HEK293 (cell line): ENCODE results near the gene HP1BP3.
A peak's percentile ranks its signal among the peaks of the same experiment; 100 is the strongest.

ENCODE experiments used
- BCL11A ChIP-seq: fragments of 450-650 bp; formaldehyde crosslinking; IDR thresholded peaks from 2 replicates; pipeline ENCODE4 v1.5.1; 2016; ENCODE audit warnings: low read depth, missing biosample characterization, missing genetic modification characterization
- BCL11B ChIP-seq: fragments of 450-650 bp; formaldehyde crosslinking; IDR thresholded peaks from 2 replicates; pipeline ENCODE4 v1.5.1; 2016; ENCODE audit warnings: low read depth, missing biosample characterization, missing genetic modification characterization
- FEZF1 ChIP-seq: fragments of 450-650 bp; formaldehyde crosslinking; IDR thresholded peaks from 2 replicates; pipeline ENCODE4 v1.5.1; 2016; ENCODE audit warnings: missing biosample characterization, missing genetic modification characterization
- HOXC10 ChIP-seq: sonication (generic); formaldehyde crosslinking; IDR thresholded peaks from 2 replicates; pipeline ENCODE4 v1.8.1; 2023; ENCODE audit warnings: mild to moderate bottlenecking, missing genetic modification reagents
- MYNN ChIP-seq: fragments of 450-650 bp; formaldehyde crosslinking; IDR thresholded peaks from 2 replicates; pipeline ENCODE4 v1.5.1; 2016; ENCODE audit warnings: missing biosample characterization, missing genetic modification characterization, borderline replicate concordance
- PATZ1 ChIP-seq: fragments of 450-650 bp; formaldehyde crosslinking; IDR thresholded peaks from 2 replicates; pipeline ENCODE4 v1.5.1; 2016; ENCODE audit warnings: missing biosample characterization, missing genetic modification characterization
- PRDM1 ChIP-seq: fragments of 450-650 bp; formaldehyde crosslinking; IDR thresholded peaks from 2 replicates; pipeline ENCODE4; 2016; ENCODE audit warnings: missing biosample characterization, missing genetic modification characterization
- REPIN1 ChIP-seq: fragments of 450-650 bp; formaldehyde crosslinking; IDR thresholded peaks from 2 replicates; pipeline ENCODE4 v1.5.1; 2017; ENCODE audit warnings: missing biosample characterization, missing genetic modification characterization, low read depth
- REST ChIP-seq: fragments of 450-650 bp; formaldehyde crosslinking; IDR thresholded peaks from 2 replicates; pipeline ENCODE4 v1.5.1; 2016; ENCODE audit warnings: missing biosample characterization, missing genetic modification characterization
- SP2 ChIP-seq: fragments of 450-650 bp; formaldehyde crosslinking; IDR thresholded peaks from 2 replicates; pipeline ENCODE4 v1.5.1; 2016; ENCODE audit warnings: missing biosample characterization, missing genetic modification characterization
- SP3 ChIP-seq: fragments of 450-650 bp; formaldehyde crosslinking; IDR thresholded peaks from 2 replicates; pipeline ENCODE4 v1.5.1; 2016; ENCODE audit warnings: missing biosample characterization, missing genetic modification characterization
- SP7 ChIP-seq: fragments of 450-650 bp; formaldehyde crosslinking; IDR thresholded peaks from 2 replicates; pipeline ENCODE4 v1.5.1; 2016; ENCODE audit warnings: missing biosample characterization, missing genetic modification characterization
- WT1 ChIP-seq: fragments of 450-650 bp; formaldehyde crosslinking; IDR thresholded peaks from 2 replicates; pipeline ENCODE4 v1.5.1; 2016; ENCODE audit warnings: missing biosample characterization, missing genetic modification characterization
- YY1 ChIP-seq: fragments of 450-650 bp; formaldehyde crosslinking; IDR thresholded peaks from 2 replicates; pipeline ENCODE4 v1.5.1; 2018; ENCODE audit warnings: missing biosample characterization, missing genetic modification characterization
- ZBTB1 ChIP-seq: fragments of 450-650 bp; formaldehyde crosslinking; IDR thresholded peaks from 2 replicates; pipeline ENCODE4 v1.5.1; 2016; ENCODE audit warnings: missing biosample characterization, missing genetic modification characterization
- ZBTB10 ChIP-seq: fragments of 450-650 bp; formaldehyde crosslinking; IDR thresholded peaks from 2 replicates; pipeline ENCODE4 v1.5.1; 2016; ENCODE audit warnings: missing biosample characterization, missing genetic modification characterization
- ZBTB7A ChIP-seq: fragments of 450-650 bp; formaldehyde crosslinking; IDR thresholded peaks from 2 replicates; pipeline ENCODE4 v1.5.1; 2016; ENCODE audit warnings: low read depth, missing biosample characterization, missing genetic modification characterization
- ZFP41 ChIP-seq: fragments of 450-650 bp; formaldehyde crosslinking; IDR thresholded peaks from 2 replicates; pipeline ENCODE4 v1.5.1; 2016; ENCODE audit warnings: missing biosample characterization, missing genetic modification characterization, borderline replicate concordance
- ZIC2 ChIP-seq: fragments of 450-650 bp; formaldehyde crosslinking; IDR thresholded peaks from 2 replicates; pipeline ENCODE4 v1.5.1; 2016; ENCODE audit warnings: missing biosample characterization, missing genetic modification characterization
- ZNF121 ChIP-seq: fragments of 450-650 bp; formaldehyde crosslinking; IDR thresholded peaks from 2 replicates; pipeline ENCODE4 v1.5.1; 2016; ENCODE audit warnings: missing biosample characterization, missing genetic modification characterization
- ZNF146 ChIP-seq: fragments of 450-650 bp; formaldehyde crosslinking; IDR thresholded peaks from 2 replicates; pipeline ENCODE4 v1.5.1; 2016; ENCODE audit warnings: missing biosample characterization, missing genetic modification characterization
- ZNF24 ChIP-seq: fragments of 450-650 bp; formaldehyde crosslinking; IDR thresholded peaks from 2 replicates; pipeline ENCODE4 v1.5.1; 2016; ENCODE audit warnings: missing biosample characterization, missing genetic modification characterization
- ZNF266 ChIP-seq: fragments of 450-650 bp; formaldehyde crosslinking; IDR thresholded peaks from 2 replicates; pipeline ENCODE4 v1.5.1; 2016; ENCODE audit warnings: missing biosample characterization, missing genetic modification characterization, low read depth
- ZNF354C ChIP-seq: fragments of 450-650 bp; formaldehyde crosslinking; IDR thresholded peaks from 2 replicates; pipeline ENCODE4 v1.5.1; 2016; ENCODE audit warnings: missing biosample characterization, missing genetic modification characterization, low read depth, borderline replicate concordance
- ZNF391 ChIP-seq: fragments of 450-650 bp; formaldehyde crosslinking; IDR thresholded peaks from 2 replicates; pipeline ENCODE4 v1.5.1; 2016; ENCODE audit warnings: low read depth, missing biosample characterization, missing genetic modification characterization, borderline replicate concordance
- ZNF404 ChIP-seq: fragments of 450-650 bp; formaldehyde crosslinking; IDR thresholded peaks from 2 replicates; pipeline ENCODE4 v1.5.1; 2017; ENCODE audit warnings: missing biosample characterization, missing genetic modification characterization
- ZNF501 ChIP-seq: fragments of 450-650 bp; formaldehyde crosslinking; IDR thresholded peaks from 2 replicates; pipeline ENCODE4 v1.5.1; 2016; ENCODE audit warnings: missing biosample characterization, missing genetic modification characterization
- ZNF561 ChIP-seq: fragments of 450-650 bp; IDR thresholded peaks from 2 replicates; pipeline ENCODE4 v1.5.1; 2018; ENCODE audit warnings: missing biosample characterization, missing genetic modification characterization, borderline replicate concordance
- ZNF660 ChIP-seq: fragments of 450-650 bp; IDR thresholded peaks from 2 replicates; pipeline ENCODE4 v1.5.1; 2018; ENCODE audit warnings: missing biosample characterization, mild to moderate bottlenecking, missing genetic modification characterization
- ZNF830 ChIP-seq: fragments of 450-650 bp; IDR thresholded peaks from 2 replicates; pipeline ENCODE4 v1.5.0; 2018; ENCODE audit warnings: missing biosample characterization, missing genetic modification characterization, low read depth, mild to moderate bottlenecking, moderate library complexity

Gene HP1BP3

GRCh38 chr1:20786253-20787028 is 666 bp downstream of the HP1BP3 start (continued):
- TF ChIP-seq ZBTB7A (tag by site-specific recombination) (peak; percentile 44; the same call in 1 of the 2 replicates), ZNF146 (tag by site-specific recombination) (no peak), ZNF660 (tag by site-specific recombination) (peak; percentile 87), MYNN (tag by site-specific recombination) (0 out of 2 replicates have a peak, but pooled peaks have one; percentile 15), ZBTB10 (tag by site-specific recombination) (peak; percentile 57; the same call in 1 of the 2 replicates), ZNF121 (tag by site-specific recombination) (0 out of 2 replicates have a peak, but pooled peaks have one; percentile 68), ZNF830 (tag by site-specific recombination) (no peak), REST (tag by site-specific recombination) (no peak), ZBTB1 (tag by site-specific recombination) (0 out of 2 replicates have a peak, but pooled peaks have one; percentile 21), PRDM1 (tag by site-specific recombination) (no peak), ZNF24 (tag by site-specific recombination) (no peak), PATZ1 (tag by site-specific recombination) (peak; percentile 90), BCL11B (tag by site-specific recombination) (no peak), ZIC2 (tag by site-specific recombination) (peak; percentile 48), SP7 (tag by site-specific recombination) (peak; percentile 20; the same call in 1 of the 2 replicates), HOXC10 (CRISPR knock-in tag) (0 out of 2 replicates have a peak, but pooled peaks have one; percentile 20), FEZF1 (tag by site-specific recombination) (peak; percentile 32; the same call in 1 of the 2 replicates), SP3 (peak; percentile 76), ZNF404 (no peak), BCL11A (tag by site-specific recombination) (peak; percentile 68; the same call in 1 of the 2 replicates), YY1 (tag by site-specific recombination) (peak; percentile 85), ZNF501 (tag by site-specific recombination) (0 out of 2 replicates have a peak, but pooled peaks have one; percentile 34), ZNF266 (no peak), SP2 (tag by site-specific recombination) (peak; percentile 69), WT1 (tag by site-specific recombination) (peak; percentile 45; the same call in 1 of the 2 replicates), ZNF561 (tag by site-specific recombination) (peak; percentile 43; the same call in 1 of the 2 replicates), REPIN1 (tag by site-specific recombination) (peak; percentile 20; the same call in 1 of the 2 replicates), ZFP41 (tag by site-specific recombination) (no peak), ZNF391 (peak; percentile 72), ZNF354C (no peak)
